ENCODE data around the gene RBMS1.
"Not testable (repeated sequence)": the region's sequence is repeated elsewhere in the genome, so short reads cannot be mapped to it uniquely, and the experiment has no call there.

RBMS1 gene

DNA sequence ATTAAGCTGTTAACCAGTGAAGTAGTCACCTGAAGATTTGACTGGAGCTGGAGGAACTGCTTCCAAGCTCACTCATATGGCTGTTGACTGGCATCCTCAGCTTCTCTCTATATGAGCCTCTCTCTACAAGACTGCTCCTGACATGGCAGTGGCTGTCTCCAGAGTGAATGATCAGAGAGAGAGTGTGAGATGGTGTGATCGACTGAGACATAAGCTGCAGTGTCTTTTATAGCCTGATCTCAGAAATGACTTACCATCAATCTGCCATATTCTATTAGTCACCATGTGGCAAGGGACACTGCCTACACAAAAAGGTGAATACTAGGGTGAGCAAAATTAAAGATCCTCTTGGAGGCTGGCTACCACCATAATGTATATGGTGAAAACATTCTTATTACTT is 7.8 kb upstream of the RBMS1 start:
- DNase-seq: no peak

DNA sequence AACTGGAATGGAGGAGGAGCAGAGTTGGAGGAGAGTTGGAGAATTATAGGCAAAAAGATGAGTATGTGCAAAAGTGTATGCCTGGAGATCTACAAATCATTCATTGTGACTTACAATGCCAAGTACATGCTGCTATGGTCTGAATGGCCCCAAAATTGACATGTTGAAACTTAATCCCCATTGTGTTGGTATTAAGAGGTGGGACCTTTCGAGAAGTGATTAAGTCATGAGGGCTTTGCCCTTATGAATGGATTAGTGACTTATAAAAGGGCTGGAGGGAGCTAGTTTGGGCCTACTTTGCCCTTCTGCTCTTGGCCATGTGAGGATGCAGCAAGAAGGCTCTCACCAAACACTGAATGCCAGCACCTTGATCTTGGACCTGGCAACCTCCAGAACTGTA is 6.3 kb upstream of the RBMS1 start:
- DNase-seq: no peak

DNA sequence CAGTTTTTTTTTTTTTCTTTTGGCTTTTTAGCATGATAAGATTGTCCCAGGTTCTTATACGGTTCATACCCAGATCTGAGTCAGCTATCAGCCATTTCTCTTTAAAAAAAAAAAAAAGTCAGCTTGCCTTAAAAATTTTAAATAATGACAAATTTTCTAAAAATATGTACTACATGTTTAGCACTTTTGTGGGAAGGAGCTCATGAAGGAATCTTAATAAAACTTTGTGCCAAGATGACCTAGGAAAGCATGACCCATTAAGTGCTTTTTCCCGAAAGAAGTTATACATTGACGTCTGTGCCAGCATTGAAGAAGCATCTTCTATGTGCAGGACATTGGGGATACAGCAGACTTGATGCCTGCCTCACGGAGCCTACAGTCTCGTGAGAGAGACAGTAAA is 4.5 kb upstream of the RBMS1 start:
- no peak for DNase-seq

DNA sequence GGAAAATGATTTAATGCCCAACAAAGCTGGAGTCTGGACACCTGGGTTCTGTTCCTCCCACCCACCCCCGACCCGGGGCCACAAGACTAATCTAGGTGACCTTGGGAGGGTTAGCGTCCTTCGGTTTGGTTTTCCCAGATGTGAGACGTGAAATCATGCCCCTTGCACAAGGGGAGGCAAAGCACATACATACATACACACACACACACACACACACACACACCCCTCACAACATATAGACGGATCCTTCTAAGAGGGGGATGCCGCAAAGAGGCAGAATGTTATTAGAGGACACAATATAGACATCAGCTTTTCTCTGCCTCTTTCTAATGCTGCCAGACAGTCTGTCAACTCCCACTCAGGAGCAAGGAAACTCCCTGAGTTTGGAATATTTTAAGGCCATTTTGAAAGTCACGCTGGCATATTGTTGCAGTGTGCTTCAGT is 616 bp upstream of the RBMS1 start:
- no peak for DNase-seq

DNA sequence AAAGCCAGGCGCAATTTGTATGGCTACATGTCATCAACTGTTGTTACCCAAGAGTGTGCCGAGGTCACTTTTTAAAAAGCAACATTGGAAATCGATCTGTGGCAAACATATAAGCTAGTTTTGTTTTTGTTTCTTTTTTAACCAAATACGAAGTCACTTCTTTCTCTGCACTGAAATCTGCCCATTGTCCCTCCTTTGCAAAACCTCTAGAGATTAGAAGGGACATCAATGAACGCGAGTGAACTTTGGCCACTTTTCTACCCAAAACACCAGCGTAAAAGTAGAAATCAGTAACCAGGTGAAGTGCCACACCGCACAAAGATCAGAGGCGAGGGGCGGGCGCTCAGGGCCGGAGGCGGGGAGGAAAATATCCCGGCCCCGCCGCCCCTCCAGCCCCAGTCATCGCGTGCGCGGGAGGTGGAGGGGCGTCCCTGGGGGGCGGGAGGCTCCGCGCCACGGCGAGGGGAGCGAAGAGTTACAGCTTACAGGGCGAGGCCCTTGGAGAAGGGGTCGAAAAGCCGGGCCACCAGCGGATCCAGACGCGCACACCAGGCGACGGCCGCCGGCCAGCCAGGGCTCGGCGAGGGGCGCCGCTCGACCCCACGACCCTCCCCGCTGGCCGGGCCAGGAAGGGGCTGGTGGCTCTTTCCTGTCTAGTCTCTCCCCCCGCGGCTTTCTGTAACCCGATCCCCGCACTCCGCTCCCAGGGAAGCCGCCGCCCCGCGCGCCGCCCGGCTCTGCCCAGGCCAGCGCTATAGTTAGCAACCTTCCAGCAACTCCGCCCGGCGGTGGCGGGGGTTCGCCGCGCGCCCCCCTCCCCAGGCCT is 993 bp downstream of the RBMS1 start:
- peak; percentile 67 for DNase-seq

DNA sequence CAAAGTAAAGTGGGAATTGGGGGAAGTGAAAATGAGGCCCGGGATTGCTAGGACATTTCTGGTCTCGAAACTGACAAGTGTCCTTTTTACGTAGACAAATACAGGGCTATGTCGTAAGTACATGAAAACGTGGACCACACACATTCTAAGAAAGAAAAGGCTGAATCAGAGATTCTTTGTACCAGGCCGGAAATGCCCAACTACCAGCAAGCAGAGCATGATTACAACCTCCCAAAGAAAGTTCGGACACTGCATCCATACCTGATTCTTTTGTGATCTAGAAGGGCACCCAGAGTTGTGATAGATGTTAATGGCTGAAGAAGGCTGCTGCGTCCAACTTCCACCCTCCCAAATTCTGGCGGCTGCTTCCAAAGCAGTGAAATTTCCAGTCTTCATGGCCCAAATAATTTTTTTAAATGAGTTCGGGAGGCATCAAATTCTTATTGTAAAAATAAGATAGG is 1.7 kb downstream of the RBMS1 start:
- no peak for DNase-seq

DNA sequence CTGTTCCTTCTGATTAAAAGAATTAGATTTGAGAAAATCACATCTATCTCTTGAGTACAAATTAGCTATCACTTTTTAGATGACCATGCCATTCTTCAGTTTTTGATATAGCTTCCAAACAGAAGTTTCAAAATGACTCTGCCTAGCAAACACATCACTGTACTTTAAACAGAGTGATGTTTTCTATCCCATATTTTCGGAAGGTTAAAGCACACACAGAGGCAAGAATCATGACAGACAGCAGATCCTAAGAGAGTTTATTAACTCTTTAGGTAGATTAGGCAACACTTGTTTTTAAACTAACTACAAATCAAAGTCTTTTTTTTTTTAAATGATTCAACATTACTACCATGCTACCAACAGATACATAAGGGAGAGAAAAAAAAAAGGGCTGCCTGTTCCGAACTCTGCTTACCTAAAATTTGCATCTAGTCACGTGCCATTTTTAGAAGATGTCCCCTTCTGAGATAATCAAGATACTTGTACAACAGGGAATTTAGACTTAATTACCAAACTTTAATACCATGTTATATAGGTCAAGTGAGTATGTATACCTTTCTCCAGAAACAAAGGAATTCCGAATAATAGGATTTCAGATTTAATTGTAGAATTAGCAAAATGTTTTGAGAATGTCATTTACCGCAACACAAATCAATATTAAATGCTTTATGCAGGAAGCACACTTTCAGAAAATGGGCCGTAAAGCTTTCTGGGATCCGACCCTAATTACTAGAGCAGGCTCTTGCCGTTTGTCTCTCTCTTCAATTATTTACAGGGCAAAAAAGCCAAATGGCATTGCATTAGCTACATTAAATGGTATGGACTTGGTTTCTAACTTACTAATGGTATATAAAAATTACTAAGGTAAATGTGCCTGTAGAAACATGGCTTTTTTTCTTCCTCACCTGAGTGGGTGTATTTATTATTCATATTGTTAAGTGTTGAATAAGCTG is 2.6 kb downstream of the RBMS1 start:
- no peak for DNase-seq

DNA sequence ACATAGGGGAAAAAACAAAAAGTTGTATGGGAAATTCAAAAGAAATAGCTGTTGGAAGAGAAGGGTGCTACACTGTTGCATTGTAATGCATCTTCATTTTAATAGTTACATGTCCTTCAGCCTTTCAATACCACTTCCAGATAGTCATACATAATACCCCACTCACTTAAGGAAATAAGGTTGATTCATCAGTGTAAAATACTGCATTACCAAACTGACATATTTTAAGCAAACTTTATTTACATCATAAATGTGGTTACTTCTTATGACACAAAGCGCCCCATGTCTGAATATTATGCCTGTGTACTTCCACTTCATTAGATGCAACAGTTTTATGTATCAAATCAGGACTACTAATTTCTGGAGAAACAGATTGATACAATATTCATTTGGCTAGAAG is 4.5 kb downstream of the RBMS1 start:
- no peak for DNase-seq

DNA sequence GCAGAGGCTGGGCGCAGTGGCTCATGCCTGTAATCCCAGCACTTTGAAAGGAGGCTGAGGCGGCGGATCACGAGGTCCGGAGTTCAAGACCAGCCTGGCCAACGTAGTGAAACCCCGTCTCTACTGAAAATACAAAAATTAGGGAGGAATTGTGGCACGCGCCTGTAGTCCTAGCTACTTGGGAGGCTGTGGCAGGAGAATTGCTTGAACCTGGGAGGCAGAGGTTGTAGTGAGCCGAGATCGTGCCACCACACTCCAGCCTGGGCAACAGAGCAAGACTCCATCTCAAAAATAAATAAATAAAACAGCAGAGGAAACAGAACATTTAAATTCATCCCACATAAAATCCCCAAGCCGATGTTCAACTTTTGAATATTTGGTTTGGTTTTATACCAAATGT is 5.3 kb downstream of the RBMS1 start:
- DNase-seq: not testable (repeated sequence)

DNA sequence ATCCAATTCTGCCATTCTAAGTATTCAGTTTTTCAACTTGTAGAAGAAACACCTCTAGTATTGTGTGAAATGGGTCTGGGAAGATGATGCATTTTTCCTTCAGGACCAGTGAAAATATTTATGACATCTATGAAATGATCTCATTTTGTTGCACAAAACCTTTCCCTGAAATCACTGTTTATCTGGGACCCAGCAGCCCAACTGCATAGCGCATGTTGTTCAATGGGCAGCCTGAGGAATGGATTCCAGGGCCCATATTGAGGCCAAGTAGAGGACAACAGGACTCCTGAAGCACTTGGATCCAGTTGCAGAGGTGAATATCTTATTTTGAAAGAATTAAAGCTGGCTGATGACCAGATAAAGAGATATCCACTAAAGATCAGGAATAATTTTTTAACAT is 7.3 kb downstream of the RBMS1 start:
- no peak for DNase-seq

DNA sequence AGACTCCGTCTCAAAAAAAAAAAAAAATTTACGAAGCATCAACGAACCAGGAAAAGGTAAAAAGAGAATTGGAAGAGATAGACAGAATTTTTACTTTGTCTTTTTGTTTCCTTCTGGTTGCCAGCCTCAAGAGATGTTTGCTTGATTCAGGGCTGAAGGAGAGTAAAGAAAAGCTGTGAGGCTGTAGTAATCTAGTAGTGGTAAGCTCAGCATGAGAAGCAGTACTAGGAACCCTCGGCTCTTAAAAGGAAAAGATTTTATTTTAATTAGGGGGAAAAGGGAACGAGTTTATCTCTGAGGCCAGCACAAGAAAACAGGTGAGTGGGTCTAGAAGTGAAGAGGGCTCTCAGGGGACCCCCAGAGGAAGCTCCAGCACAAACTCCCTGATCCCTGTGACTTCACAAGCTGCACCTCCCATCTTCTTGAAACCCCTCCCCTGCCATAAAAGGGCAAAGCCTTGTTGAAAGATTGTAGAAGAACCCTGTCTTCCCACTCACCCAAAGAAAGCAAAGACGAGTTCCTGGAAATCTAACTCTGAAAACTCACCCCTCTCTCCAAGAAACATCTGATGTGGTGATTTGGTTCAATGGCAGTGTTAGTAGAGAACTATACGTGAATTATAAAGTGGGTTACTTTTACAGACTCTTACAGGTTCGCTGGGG is 8.6 kb downstream of the RBMS1 start:
- no peak for DNase-seq

DNA sequence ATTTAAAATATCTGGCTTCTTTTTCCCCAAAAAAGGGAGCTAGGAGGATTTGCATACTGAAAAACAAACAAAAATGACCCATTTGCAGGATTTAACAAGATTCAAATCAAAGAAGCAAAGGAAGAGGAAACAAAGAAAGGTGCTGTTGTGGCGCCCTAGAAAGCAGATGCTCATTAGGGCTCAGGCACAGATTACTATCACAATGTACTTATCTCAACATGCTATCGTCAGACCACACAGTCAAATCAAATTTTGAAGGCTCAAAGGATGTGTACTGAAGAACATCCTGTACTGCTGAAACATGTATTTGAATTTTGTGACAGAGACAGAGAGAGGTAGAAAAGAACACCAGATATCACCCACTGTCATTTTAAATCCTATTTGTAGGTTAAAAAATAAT is 10.9 kb downstream of the RBMS1 start:
- peak; percentile 49 for DNase-seq

DNA sequence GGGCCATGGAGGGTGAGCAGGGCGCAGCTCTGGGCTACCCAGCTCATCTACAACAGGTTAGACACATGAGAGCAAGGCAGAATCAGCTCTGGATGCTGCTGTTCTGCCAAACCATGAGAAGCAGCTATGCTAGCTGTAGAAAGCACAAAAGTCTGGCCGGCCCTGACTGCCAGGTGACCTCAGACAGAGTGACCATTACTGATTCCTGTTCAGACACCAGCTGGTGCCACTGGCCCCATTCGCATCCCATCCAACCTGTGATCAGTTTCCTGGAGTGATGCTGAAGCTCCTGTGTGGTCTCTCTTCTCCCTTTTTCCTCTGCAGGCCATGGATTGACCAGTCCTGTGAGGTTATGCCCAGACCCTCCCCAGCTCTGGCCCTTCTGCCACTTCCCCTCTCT is 14.3 kb downstream of the RBMS1 start:
- DNase-seq: no peak

DNA sequence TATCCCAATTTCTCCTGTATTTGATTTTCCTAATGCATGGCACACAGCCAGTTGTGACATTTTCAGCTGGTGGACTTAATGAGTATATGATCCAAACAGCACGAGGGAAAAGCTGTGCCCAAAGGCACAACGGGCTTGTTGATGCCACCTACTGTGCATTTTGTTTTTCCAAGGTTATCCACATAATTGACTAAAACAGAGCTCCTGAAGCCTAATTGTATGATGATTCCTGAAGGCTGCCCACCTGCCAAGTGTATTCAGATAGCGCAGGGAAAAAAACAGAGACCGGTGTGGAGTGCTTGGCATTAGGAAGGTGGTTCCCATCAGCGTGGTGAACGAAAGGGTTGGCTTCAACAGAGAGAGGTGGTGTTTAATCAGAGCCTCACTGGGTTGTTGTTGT is 14.9 kb downstream of the RBMS1 start:
- DNase-seq: no peak

DNA sequence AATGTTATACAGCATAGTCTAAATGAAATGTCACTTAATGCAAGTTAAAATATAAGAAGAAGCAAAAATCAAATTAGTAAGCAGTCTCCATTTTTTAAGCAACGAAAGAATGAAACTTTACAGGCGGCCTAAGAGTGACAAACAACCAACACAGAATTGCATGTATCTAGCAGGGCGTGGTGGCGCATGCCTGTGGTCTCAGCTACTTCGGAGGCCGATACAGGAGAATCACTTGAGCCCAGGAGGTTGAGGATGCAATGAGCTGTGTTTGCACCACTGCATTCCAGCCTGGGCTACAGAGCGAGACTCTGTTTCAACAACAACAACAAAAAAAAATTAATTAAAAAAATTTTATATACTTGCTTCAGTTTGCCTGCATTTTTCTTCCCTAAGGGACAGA is 16.6 kb downstream of the RBMS1 start:
- DNase-seq: no peak

DNA sequence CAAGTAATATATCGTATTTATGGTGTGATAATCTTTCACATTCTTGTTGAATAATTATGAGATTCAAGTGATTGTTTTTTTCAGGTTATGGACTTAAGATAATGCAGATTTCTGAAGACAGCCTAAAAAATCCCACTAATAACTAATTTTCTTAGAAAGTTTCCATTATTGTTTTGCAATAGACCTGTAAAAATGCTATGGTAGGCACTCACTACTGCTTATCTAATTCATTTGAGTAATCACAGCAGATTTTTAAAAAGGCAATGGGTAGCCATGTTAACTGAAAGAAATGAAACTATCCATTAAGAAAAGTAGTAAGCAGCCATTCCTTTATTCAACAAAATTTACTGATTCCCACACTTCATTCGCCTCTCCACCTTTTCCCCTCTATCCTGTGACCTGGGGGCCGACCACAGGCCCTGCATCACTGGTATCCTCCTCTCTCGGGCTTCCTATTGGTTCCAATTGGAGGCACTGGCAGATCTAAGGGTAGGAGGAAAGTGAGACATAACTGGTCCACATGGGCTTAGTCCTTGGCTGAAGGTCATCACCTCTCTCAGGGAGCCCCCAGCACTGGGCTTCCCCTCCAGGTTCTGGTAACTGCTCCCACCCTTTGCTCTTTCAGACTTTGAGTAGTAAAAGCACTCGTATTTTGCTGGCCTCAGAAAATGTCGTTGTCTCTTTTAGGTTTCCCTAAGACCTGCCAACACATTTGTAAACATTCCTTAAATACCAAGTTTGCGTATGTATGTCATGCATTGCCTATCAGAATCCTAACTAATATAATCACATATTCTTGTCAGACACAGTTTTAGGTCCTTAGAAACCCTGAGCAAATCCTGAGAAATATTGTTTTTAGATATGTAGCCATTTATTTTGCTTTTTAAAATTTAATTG is 18.5 kb downstream of the RBMS1 start:
- DNase-seq: no peak

DNA sequence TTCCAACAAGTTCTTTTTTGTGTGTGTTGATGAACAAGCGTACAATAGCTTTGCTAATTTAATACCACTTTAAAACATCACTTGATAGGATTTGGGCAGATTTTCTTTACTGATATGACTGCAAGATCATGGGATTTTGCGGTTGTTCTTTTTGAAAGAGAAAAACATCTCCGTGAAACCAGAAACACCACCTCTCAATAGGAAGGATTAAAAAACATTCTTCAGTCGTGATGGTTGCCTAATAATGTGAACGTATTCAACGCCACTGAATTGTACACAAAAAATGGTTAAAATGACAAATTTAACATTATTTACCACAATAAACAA is 19.3 kb downstream of the RBMS1 start:
- no peak for DNase-seq

DNA sequence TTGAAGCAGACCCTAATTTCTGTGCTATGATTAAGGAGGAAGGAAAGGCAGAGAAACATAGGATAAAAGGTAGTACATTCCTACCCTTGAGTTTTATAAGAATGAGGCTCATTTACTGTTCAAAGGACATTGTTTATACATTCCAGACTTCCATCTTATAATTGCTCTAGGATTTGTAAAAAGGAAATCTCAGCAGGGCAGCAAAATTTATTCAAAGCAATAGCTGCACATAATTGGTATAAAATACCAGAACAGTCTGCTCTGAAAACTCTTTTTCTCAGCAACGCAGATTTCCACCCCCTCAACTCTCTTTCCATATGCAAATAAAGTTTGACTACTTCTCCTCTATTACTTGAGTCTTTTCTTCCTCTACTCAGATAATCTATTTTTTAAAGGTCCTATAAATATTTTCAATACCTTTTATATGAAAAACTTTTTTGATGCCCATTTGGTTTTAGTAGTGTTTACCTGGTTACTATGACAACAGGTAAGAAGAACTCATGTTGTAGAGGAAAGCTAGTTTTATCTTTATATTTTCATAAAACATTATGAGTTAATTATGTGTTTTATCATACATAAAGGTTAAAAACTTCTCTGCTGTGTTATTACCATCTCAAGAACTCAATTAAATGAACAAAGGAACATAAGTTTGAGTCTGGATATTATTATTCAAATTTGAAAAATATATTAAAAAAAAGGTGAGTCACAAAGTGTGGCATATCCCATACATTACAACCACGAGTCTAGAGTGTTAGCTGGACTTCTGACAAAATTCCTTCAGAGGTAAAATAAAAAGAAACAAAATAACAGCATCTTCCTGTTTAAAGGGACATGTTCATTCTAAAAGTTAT is 19.9 kb downstream of the RBMS1 start:
- DNase-seq: no peak

DNA sequence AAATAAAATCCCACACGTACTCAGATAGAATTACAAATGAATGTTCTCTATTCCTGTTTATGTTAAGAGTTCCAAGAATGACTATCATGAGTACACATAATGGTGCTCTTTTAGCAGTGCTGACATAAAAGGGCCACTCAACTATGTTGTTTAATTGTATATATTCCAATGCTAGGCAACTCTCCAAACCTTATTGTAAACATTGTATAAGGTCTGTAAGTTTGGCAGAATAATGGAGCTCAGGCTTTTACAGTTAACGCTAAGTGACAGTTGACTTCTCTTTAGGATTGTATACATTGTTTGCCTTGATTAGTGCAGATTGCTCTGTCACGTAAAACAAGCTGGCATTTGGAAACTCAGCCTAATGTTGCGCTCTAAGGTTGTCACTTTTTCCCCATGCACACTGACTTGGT is 20.8 kb downstream of the RBMS1 start:
- DNase-seq: no peak

DNA sequence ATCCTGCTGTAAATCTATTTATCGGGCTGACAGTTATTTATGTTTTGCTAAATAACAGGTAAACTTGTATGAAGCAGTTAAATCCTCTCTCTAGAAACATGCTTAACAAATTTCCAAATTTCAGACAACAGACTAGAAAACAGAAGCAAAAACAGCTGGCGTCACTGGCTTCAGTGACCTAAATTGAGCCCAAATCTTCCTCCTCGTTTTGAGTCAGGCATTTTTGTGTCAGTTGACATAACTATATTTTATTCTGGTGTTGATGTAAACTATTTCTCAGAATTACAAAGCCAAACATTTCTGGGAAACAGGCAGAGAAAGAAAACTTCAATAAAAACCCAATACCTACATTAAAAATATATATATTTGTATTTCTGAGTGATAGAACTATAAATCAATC is 21.7 kb downstream of the RBMS1 start:
- DNase-seq: no peak

DNA sequence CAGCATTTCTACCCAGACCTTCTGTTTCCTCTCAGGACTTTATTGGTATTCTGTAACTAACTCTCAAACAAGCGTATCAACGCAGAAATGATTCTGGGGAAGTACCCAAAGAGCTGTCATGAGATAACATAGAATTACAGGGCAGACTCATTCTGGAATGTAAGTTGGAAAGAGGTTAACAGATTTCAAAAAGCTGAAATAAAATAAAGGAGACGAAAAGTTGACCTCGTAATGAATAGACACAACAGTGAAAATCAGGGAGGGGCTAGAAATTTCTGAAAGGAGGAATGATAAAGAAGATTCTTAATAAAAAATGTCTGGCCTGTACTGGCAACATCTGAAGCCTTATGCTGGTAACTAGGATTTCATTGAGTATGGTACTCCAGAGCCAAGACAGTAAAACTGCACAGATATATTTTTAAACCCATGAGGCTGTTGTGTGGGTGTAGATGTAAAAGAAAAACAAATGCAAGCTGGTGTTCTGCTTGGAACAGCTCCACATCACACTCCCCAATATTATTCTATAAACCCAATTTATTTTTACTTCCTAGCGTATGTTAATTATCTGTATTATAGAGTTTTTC is 23.9 kb downstream of the RBMS1 start:
- no peak for DNase-seq

Measured in CD4-positive, alpha-beta T cell treated with Interleukin-6 for 4 hours (primary cell).